Fibroblast of lung (primary cell): ENCODE data around the gene TSHZ2. TPM values are rescaled to one million over a fixed set of nuclear protein-coding genes. Genes with fewer than 3 reads are reported as not detected.

Experiments
- DNase-seq, 2 donors: peaks; one replicate each; pipeline versions ENCODE4 v3.0.0 to v3.0.0-alpha.2; 2010; ENCODE audit warnings: low read depth in 2 of 2
- H2AFZ ChIP-seq: 2 replicates; pipeline ENCODE4 v1.5.1; 2012; ENCODE audit warnings: low read length, control low read depth, inconsistent platforms
- H3K27ac ChIP-seq: 2 replicates; pipeline ENCODE4 v1.5.1; 2011; ENCODE audit warnings: low read length, control low read depth; ENCODE audit not compliant: insufficient read depth
- H3K27me3 ChIP-seq: 2 replicates; pipeline ENCODE4 v1.5.1; 2011; ENCODE audit warnings: mild to moderate bottlenecking, low read length; ENCODE audit not compliant: control insufficient read depth, insufficient read depth
- H3K36me3 ChIP-seq: 2 replicates; pipeline ENCODE4 v1.5.1; 2011; ENCODE audit warnings: low read length; ENCODE audit not compliant: control insufficient read depth, insufficient read depth
- H3K4me1 ChIP-seq: 2 replicates; pipeline ENCODE4 v1.5.1; 2011; ENCODE audit warnings: low read length; ENCODE audit not compliant: control insufficient read depth, insufficient read depth; ENCODE audit errors: extremely low read depth
- H3K4me2 ChIP-seq: 2 replicates; pipeline ENCODE4 v1.5.1; 2011; ENCODE audit warnings: low read length, control low read depth; ENCODE audit not compliant: insufficient read depth; ENCODE audit errors: extremely low read depth
- H3K4me3 ChIP-seq, 4 experiments: fragments of 200-600 bp in 1 of 4; sonication (generic) in 1 of 4; replicated peaks in 1 of 4; 2 replicates each; pipeline ENCODE4 v1.5.1; 2011 to 2016; ENCODE audit warnings: low read length in 4 of 4, low read depth in 3 of 4, mild to moderate bottlenecking in 3 of 4, control low read depth in 2 of 4, inconsistent platforms in 1 of 4, mixed read lengths in 1 of 4; ENCODE audit not compliant: insufficient read depth in 1 of 4; ENCODE audit errors: control extremely low read depth in 1 of 4
- H3K79me2 ChIP-seq: 2 replicates; pipeline ENCODE4 v1.5.1; 2012; ENCODE audit warnings: mild to moderate bottlenecking, low read length, inconsistent platforms; ENCODE audit not compliant: control insufficient read depth, insufficient read depth
- H3K9ac ChIP-seq: 2 replicates; pipeline ENCODE4 v1.5.1; 2011; ENCODE audit warnings: mild to moderate bottlenecking, low read length, control low read depth; ENCODE audit not compliant: insufficient read depth
- H3K9me3 ChIP-seq: 2 replicates; pipeline ENCODE4 v1.5.1; 2012; ENCODE audit warnings: low read depth, low read length; ENCODE audit not compliant: control insufficient read depth, insufficient read depth
- H4K20me1 ChIP-seq: 2 replicates; pipeline ENCODE4 v1.5.1; 2011; ENCODE audit warnings: low read length; ENCODE audit not compliant: control insufficient read depth, insufficient read depth; ENCODE audit errors: extremely low read depth
- CTCF ChIP-seq, 2 donors: IDR thresholded peaks in 1 of 2; conservative IDR thresholded peaks in 1 of 2; 1 replicate in 1 of 2; 2 replicates in 1 of 2; pipeline ENCODE4 v1.5.1; 2011 to 2012; ENCODE audit warnings: low read length in 2 of 2, control low read depth in 1 of 2, inconsistent platforms in 1 of 2, low read depth in 1 of 2, mild to moderate bottlenecking in 1 of 2
- EZH2 ChIP-seq: IDR thresholded peaks from 2 replicates; pipeline ENCODE4 v1.5.1; 2012; ENCODE audit warnings: low read length, control low read depth, mild to moderate bottlenecking; ENCODE audit errors: missing control alignments
- polyA plus RNA-seq, 2 donors: library from polyadenylated mRNA; depleted of rRNA in 1 of 2; stranded (reverse) in 1 of 2; unstranded in 1 of 2; fragments of >200 nt; gene quantifications; 2 replicates each; pipeline ENCODE4 v1.2.1, GENCODE V29; 2011 to 2012; ENCODE audit warnings: missing spikeins in 1 of 2
- total RNA-seq: library from RNA; depleted of rRNA; stranded (reverse); fragments of >200 nt; gene quantifications from 2 replicates; pipeline ENCODE4 v1.2.1, GENCODE V29; 2014

Gene TSHZ2
- total and polyA plus RNA-seq, 2 donors (not counting 1 experiment from before 2014, with no cell fraction given): 0.15 to 2.6 TPM

GRCh38 chr20:52926505-52926904 is 45.7 kb upstream of the TSHZ2 start:
- DNase-seq: peak; percentile 21 to 29
- Histone ChIP-seq H2AFZ (no peak overlapping the region), H4K20me1 (no peaks in the 10 kb centered on the region), H3K9me3 (no peaks in the 10 kb centered on the region), H3K36me3 (no peaks in the 10 kb centered on the region), H3K79me2 (no peaks in the 10 kb centered on the region), H3K27me3 (no peaks in the 10 kb centered on the region), H3K4me2 (no peak overlapping the region), H3K9ac (no peak overlapping the region), H3K27ac (no peak overlapping the region), H3K4me1 (no peaks in the 10 kb centered on the region), H3K4me3 (no peak overlapping the region)
- TF ChIP-seq CTCF (conservative IDR thresholded peaks at IDR 0.05 in 1 of 2, IDR thresholded peaks at IDR 0.05 in 1 of 2; ENCODE audit: low read depth in 1 of 2, low read length in 2 of 2): no peak
- TF ChIP-seq EZH2: no peak

DNA sequence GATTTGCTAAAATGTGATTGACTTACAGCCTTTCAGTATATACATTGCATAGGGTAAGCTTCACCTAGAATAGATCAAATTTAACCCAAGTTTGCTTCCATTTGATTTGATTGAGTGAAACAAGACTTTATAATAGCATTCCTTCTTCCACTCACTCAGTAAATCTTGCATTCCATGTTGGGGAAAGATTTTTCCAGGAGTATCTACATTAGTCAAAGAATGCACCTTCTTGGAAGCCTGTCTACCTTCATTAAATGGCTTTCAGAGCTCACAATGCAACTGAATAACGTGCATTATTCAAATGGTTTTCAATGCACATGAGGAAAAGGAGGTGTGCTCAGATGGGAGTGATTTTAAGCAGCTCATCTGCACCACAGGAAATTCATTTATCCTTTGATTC is 38.3 kb upstream of the TSHZ2 start:
- Histone ChIP-seq H3K4me2 (no peak overlapping the region), H2AFZ (no peak overlapping the region), H3K9ac (no peak overlapping the region), H3K36me3 (no peaks in the 10 kb centered on the region), H3K9me3 (no peaks in the 10 kb centered on the region), H3K27me3 (no peaks in the 10 kb centered on the region), H3K4me3 (no peak overlapping the region), H4K20me1 (no peaks in the 10 kb centered on the region), H3K79me2 (no peaks in the 10 kb centered on the region), H3K27ac (no peak overlapping the region), H3K4me1 (no peaks in the 10 kb centered on the region)
- DNase-seq: no peak
- no peak for TF ChIP-seq CTCF (conservative IDR thresholded peaks at IDR 0.05 in 1 of 2, IDR thresholded peaks at IDR 0.05 in 1 of 2; ENCODE audit: low read depth in 1 of 2, low read length in 2 of 2)
- no peak for TF ChIP-seq EZH2

- peak in 1 of 2 donors; percentile 12 for DNase-seq
- no peak overlapping the region for H3K4me2 ChIP-seq
- no peak overlapping the region for H3K9ac ChIP-seq
Measured at GRCh38 chr20:52936351-52937340, 35.5 kb upstream of the TSHZ2 start.

More at GRCh38 chr20:52936351-52937340, 35.5 kb upstream of the TSHZ2 start:
- H3K79me2 ChIP-seq: no peaks in the 10 kb centered on the region
- no peaks in the 10 kb centered on the region for H4K20me1 ChIP-seq
- H3K27me3 ChIP-seq: no peaks in the 10 kb centered on the region
- H3K9me3 ChIP-seq: no peaks in the 10 kb centered on the region
- no peaks in the 10 kb centered on the region for H3K4me1 ChIP-seq
- no peak for TF ChIP-seq CTCF (conservative IDR thresholded peaks at IDR 0.05 in 1 of 2, IDR thresholded peaks at IDR 0.05 in 1 of 2; ENCODE audit: low read depth in 1 of 2, low read length in 2 of 2)
- no peak for TF ChIP-seq EZH2
- no peak overlapping the region for H3K4me3 ChIP-seq
- H2AFZ ChIP-seq: no peak overlapping the region
- no peaks in the 10 kb centered on the region for H3K36me3 ChIP-seq
- H3K27ac ChIP-seq: no peak overlapping the region
